Measurements from ENCODE around the gene GAL3ST1. TPM values are rescaled to one million over a fixed set of nuclear protein-coding genes. Genes with fewer than 3 reads are reported as not detected.
A peak's percentile ranks its signal among the peaks of the same experiment; 100 is the strongest.
"Not testable (repeated sequence)": the region's sequence is repeated elsewhere in the genome, so short reads cannot be mapped to it uniquely, and the experiment has no call there.

GAL3ST1 gene
- total RNA-seq, 1 donor from 2014 or later: 0.17 TPM

DNA sequence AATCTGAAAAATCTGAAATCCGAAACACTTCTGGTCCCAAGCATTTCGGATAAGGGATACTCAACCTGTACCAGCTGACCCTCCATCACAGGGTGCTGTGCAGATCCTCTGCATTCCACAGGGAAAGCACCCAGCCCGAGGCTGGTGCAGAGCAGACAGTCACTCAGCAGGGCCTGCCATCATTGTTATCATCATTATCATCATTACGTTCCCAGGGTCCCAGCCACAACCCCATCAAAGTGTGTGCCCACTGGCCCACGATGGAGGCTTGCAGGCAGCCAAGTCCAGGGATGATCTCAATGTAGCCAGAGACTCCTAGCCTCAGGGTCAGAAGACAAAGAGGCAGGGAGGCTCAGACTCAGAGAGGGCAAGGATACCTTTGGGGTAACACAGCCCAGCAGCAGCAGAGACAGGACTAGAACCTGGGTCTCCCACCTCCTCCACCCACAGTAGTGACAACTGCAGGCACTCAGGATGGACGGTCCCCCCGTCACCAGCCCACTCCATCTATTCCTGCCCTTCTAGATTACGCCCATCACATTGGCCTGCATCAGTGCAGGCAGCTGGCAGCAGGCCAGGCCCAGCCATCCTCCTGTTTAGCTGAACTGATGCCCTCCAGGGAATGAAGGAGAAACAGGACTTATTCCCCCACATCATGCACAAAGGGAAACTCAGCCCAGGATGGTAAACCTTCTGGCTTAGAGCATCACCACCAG lies 10.3 kb downstream of the GAL3ST1 start:
- no peak for DNase-seq

DNA sequence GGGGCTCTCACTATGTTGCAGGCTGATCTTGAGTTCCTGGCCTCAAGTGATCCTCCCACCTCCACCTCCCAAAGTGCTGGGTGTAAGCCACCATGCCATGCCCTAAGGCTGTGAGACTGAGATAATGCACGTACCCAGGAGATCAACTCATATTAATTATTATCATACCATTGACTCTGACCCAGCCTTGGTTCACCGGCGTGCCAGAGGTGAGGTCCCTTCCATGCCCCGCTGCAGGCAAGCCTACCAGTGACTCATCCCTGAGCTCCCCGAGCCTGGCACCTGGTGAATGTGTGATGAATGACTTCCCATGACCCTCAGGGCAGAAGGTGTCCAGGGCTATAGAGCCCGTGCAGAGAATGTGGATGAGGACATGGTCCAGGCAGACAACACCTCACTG lies 12.1 kb downstream of the GAL3ST1 start:
- DNase-seq: no peak

GRCh38 chr22:30561402-30562189 lies 12.9 kb downstream of the GAL3ST1 start:
- no peak for DNase-seq

- DNase-seq: not testable (repeated sequence)
Observed at GRCh38 chr22:30560643-30561202, 13.7 kb downstream of the GAL3ST1 start.

GRCh38 chr22:30559889-30560288 lies 14.6 kb downstream of the GAL3ST1 start:
- no peak for DNase-seq

DNA sequence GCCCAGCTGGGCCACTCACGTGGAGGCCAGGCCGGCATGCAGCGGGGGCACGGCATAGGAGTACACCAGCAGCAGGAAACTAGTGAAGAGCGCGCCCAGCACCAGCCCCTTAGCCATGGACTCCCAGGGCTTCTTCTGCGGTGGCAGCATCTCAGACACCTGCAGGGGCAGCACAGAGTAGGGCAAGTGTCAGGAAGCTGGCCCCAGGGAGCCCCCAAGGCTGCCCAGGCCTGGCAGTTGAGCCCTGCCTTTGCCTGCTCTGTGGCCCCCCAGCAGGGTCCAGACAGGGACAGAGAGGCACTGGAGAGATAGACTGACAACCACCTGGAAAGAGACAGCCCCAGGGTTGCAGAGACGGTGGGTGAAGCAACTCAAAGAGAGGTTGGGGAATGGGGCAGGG lies 17.2 kb downstream of the GAL3ST1 start:
- no peak for DNase-seq

GRCh38 chr22:30556388-30556787 lies 18.1 kb downstream of the GAL3ST1 start:
- no peak for DNase-seq

DNA sequence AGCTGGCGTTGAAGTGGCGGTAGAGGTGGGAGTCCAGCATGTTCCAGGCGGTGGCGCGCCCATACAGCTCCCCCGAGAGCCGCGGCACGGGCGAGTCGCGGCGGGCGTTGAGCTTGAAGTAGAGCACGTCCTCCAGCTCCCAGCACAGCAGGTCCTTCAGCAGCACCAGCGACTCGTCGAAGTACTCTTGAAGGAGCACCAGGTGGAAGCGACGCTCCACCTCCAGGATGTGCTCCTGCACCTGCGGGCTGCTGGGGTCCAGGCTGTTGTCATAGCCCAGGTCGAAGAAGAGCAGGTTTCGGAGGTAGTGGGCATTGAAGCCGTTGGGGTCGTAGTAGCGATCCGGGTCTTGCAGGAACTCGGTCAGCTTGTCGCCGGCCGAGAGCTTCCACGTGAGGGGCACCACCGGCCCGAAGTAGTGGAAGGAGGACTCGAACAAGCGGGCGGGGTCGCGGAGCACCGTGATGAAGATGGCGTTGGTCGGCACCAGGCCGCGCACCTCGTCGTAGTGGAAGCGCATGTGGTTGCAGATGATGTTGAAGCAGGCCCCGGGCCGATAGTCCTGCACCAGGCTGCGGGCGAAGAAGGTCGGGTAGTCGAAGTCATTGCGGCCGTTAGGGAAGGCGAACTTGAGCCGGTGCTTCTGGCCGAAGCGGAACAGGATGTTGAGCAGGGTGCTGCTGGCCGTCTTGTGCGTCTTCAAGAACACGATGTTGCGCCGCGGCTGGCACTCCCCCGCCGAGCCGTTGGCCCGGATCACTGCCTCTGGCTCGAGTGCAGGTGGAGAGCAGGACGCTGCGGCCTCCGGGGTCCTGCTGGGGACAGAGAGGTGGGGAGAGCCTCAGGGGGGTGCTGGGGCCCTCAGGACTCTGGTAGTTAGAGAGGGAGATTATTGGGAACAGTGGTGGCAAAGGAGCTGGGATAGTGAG lies 18.9 kb downstream of the GAL3ST1 start:
- no peak for DNase-seq

GRCh38 chr22:30553971-30554370 lies 20.5 kb downstream of the GAL3ST1 start:
- DNase-seq: no peak

DNA sequence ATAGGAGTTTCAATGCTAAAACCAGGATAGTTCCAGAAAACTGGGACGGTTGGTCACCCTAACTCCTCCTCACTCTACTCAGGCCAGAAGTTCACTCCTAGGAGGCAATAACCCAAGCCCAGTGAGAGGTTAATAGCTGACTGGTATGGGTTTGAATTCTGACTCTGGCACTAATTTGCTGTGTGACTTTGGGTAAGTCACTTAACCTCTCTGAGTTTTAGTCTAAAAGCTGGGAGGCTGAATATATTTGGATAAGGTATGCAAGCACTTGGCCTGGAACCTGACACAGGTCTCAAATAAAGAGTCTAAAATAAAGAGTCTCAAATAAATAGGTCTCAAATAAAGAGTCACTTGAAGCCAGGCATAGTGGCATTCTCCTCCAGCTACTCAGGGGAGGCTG lies 21.7 kb downstream of the GAL3ST1 start:
- no peak for DNase-seq

DNA sequence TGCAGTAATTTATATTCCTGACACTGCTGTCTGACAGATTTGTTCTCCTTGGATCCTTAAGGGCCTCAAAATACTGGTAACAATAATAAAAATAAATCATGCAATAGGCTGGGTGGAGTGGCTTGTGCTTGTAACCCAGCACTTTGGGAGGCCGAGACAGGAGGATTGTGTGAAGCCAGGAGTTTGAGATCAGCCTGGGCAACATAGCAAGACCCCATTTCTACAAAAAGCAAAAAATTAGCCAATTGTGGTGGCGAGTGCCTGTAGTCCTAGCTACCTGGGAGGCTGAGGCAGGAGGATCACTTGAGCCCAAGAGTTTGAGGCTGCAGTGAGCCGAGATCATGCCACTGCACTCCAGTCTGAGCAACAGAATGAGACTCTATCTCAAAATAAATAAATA lies 22.7 kb downstream of the GAL3ST1 start:
- not testable (repeated sequence) for DNase-seq

GRCh38 chr22:30547188-30547587 lies 27.3 kb downstream of the GAL3ST1 start:
- no peak for DNase-seq

DNA sequence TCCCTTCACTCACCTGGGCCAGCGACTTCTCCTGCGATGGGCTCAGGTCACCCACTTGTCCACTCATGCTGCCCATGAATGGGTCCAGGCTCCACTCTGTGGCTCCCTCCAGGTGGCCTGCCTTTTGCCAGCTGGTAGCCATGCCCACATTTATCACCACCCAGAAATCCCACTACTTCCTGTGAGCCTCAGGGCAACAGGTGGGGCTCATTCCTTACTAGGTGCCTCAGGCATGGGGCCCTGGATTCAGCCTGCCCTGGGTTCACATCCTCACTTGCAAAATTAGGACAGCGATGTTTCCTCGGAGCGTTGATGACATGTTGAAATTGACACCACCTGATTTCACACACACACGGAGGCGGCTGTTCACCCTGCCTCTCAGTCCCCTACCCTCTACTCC lies 27.8 kb downstream of the GAL3ST1 start, which contains the start of gene SEC14L6:
Gene SEC14L6 (minus strand): TSS at position 126 of the 400 bp plus-strand sequence. CDS start 59 bp downstream, at position 67.
- no peak for DNase-seq

DNA sequence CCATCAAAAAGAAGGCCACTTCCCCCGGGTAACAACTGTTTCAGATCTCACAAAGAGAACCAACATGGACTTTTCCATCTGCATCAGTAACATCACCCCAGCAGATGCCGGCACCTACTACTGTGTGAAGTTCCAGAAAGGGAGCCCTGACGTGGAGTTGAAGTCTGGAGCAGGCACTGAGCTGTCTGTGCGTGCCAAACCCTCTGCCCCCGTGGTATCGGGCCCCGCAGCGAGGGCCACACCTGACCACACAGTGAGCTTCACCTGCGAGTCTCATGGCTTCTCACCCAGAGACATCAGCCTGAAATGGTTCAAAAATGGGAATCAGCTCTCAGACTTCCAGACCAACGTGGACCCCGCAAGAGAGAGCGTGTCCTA lies 31.7 kb downstream of the GAL3ST1 start:
- DNase-seq: no peak

GRCh38 chr22:30541961-30542810 lies 32.3 kb downstream of the GAL3ST1 start:
- DNase-seq: peak; percentile 25

- not testable (repeated sequence) for DNase-seq
Observed at GRCh38 chr22:30541511-30541910, 33.0 kb downstream of the GAL3ST1 start.

DNA sequence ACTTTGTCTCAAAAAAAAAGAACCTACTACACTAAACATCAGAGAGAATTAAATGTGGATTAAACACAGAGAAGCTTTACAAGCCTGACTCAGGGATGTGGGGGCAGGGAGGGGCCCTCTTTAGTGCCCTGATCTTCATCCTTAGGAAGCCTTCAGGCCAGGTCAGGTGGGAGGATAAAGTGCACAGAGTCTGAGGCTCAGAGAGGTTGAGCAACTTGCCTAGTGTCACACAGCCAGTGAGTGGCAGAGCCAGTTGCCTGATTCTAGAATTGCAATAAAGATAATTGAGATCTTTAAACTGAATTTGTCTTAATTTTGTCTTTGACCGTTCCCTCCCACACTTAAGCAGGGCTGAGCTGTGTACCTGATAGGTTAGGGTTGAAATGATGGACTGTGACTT lies 35.1 kb downstream of the GAL3ST1 start:
- DNase-seq: no peak

DNA sequence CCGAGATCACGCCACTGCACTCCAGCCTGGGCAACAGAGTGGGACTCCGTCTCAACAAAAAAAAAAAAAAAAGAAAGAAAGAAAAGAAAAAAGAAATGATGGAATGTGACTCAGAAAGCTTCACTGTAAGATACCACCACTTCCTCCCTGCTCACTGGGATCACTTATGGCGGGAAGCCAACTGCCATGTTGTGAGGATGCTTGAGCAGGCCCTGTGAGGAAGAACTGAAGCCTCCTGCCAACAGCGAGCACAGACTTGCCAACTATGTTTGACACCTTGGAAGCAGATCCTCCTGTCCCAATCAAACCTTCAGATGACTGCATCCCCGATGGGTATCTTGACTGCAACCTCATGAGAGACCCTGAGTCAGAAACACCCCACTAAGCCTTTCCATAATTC lies 36.2 kb downstream of the GAL3ST1 start:
- no peak for DNase-seq

GRCh38 chr22:30537083-30537731 lies 37.3 kb downstream of the GAL3ST1 start:
- DNase-seq: no peak

DNA sequence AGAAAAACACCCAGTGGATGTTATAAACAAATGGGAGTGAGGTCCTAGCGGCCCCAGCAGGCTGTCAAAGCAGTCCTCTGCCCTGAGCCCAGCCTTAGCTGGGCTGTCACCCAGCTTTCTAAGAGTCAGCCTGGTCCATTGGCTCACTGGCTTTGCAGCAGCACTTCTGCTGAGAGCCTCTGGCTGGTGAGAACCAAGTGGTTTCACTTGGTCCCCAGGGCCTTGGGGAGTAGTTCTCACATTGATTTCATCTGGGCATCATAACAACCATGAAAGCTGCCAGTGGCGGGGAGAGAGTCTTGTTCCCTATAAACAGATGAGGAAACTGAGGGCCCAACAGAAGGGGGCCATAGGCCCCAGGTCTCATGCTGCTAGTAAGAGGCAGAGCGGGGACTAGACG lies 39.3 kb downstream of the GAL3ST1 start:
- no peak for DNase-seq

All from dermis blood vessel endothelial cell (primary cell).